ENCODE measurements around the gene KCNIP1.

KCNIP1 gene

GRCh38 chr5:170533383-170533782, 29.6 kb downstream of the KCNIP1 start:
- no peak for DNase-seq (ENCODE audit: low read depth)
- H3K4me3 ChIP-seq (ENCODE audit: low read depth, low read length) = no peak overlapping the region
- TF ChIP-seq POLR2A (IDR thresholded peaks at IDR 0.05; ENCODE audit: extremely low read depth, insufficient read length) (no peak), MAX (IDR thresholded peaks at IDR 0.05; ENCODE audit: low read depth, low read length) (no peak), MYC (IDR thresholded peaks at IDR 0.05; ENCODE audit: low read depth, low read length) (no peak)
- TF ChIP-seq, protein P1, sequence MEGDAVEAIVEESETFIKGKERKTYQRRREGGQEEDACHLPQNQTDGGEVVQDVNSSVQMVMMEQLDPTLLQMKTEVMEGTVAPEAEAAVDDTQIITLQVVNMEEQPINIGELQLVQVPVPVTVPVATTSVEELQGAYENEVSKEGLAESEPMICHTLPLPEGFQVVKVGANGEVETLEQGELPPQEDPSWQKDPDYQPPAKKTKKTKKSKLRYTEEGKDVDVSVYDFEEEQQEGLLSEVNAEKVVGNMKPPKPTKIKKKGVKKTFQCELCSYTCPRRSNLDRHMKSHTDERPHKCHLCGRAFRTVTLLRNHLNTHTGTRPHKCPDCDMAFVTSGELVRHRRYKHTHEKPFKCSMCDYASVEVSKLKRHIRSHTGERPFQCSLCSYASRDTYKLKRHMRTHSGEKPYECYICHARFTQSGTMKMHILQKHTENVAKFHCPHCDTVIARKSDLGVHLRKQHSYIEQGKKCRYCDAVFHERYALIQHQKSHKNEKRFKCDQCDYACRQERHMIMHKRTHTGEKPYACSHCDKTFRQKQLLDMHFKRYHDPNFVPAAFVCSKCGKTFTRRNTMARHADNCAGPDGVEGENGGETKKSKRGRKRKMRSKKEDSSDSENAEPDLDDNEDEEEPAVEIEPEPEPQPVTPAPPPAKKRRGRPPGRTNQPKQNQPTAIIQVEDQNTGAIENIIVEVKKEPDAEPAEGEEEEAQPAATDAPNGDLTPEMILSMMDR (IDR thresholded peaks at IDR 0.05; ENCODE audit: low read depth, low read length) = no peak

GRCh38 chr5:170534177-170534576, 30.4 kb downstream of the KCNIP1 start:
- DNase-seq (ENCODE audit: low read depth) = no peak
- no peak overlapping the region for H3K4me3 ChIP-seq (ENCODE audit: low read depth, low read length)
- TF ChIP-seq POLR2A (IDR thresholded peaks at IDR 0.05; ENCODE audit: extremely low read depth, insufficient read length) (no peak), MYC (IDR thresholded peaks at IDR 0.05; ENCODE audit: low read depth, low read length) (no peak)
- TF ChIP-seq, protein P1 (IDR thresholded peaks at IDR 0.05; ENCODE audit: low read depth, low read length) = no peak

DNA sequence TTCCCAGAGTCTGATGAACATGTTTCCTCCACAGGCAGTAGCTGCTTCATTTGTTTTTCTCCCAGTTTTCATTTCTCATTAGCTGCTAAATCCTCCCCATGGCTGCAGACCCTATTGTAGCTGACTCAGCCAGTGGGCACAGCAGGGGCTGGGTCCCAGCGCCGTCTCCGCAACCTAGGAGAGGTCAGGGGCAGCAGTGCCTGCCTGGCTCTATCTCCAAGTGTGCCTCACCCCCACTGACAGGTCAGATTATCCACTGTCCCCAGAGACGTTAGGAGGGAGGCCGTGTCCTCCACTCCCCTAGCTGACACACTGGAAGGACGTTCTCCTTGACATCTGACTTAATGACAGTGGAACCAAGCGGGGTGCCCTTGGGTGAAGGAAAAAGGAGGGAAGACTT, 31.1 kb downstream of the KCNIP1 start:
- no peak overlapping the region for H3K4me3 ChIP-seq (ENCODE audit: low read depth, low read length)
- TF ChIP-seq, protein P1 (IDR thresholded peaks at IDR 0.05; ENCODE audit: low read depth, low read length) = no peak
- TF ChIP-seq POLR2A (IDR thresholded peaks at IDR 0.05; ENCODE audit: extremely low read depth, insufficient read length) (no peak), MAX (IDR thresholded peaks at IDR 0.05; ENCODE audit: low read depth, low read length) (no peak), MYC (IDR thresholded peaks at IDR 0.05; ENCODE audit: low read depth, low read length) (no peak)
- no peak for DNase-seq (ENCODE audit: low read depth)

DNA sequence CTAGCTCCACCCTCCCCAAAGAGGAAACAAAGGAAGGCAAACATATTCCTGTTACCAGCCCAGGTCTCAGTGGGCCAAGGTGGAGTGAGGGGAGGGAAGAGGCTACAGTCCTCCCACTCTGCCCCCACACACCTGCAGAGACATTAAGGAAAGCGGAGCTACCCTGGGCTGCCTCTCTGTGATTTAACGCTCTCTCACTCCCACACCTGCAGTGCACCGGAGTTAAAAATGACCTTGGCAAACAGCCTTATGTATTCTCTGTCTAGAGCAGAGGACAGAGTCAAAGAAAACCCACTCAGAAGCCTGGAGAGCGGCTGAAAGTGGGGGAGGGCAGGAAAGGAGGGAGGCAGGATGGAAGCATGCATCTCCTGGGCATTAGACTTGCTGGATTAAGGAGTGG, 32.7 kb downstream of the KCNIP1 start:
- TF ChIP-seq MAX (IDR thresholded peaks at IDR 0.05; ENCODE audit: low read depth, low read length) (no peak), MYC (IDR thresholded peaks at IDR 0.05; ENCODE audit: low read depth, low read length) (no peak), POLR2A (IDR thresholded peaks at IDR 0.05; ENCODE audit: extremely low read depth, insufficient read length) (no peak)
- TF ChIP-seq, protein P1 (IDR thresholded peaks at IDR 0.05; ENCODE audit: low read depth, low read length) = no peak
- H3K4me3 ChIP-seq (ENCODE audit: low read depth, low read length) = no peak overlapping the region
- no peak for DNase-seq (ENCODE audit: low read depth)

DNA sequence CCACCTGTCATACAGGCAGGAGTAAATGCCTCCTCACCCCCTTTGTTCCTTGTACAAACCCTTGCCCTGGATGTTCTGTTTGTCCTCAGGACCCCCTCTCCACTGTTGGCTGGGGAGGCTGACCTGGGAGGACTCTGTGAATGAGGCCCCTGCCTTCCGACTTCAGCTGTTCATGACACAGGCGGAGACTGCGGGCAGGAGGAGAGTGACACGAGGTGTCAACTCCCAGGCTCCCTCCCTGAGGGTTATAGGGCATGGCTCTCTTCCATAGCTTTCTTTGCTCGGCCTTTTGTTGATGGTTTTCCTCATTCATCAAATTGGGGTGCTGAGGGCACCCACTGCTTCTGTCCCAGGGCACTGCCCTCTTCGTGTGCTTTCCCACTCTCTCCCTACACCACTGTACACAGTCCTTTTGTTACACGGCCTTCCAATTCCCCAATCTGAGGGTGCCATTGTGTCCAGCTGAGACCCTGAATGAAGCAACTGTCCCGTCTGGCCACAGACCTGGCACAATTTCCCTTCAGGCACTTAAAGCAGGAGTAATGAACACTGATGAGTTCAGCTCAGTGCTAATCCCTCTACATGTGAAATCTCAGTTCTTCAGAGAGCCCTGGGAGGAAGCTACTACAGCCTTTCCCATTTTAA, 33.8 kb downstream of the KCNIP1 start:
- no peak for DNase-seq (ENCODE audit: low read depth)
- TF ChIP-seq MAX (IDR thresholded peaks at IDR 0.05; ENCODE audit: low read depth, low read length) = no peak
- TF ChIP-seq POLR2A (IDR thresholded peaks at IDR 0.05; ENCODE audit: extremely low read depth, insufficient read length) = no peak
- TF ChIP-seq MYC (IDR thresholded peaks at IDR 0.05; ENCODE audit: low read depth, low read length) = no peak
- TF ChIP-seq, protein P1 (IDR thresholded peaks at IDR 0.05; ENCODE audit: low read depth, low read length) = no peak
- H3K4me3 ChIP-seq (ENCODE audit: low read depth, low read length) = no peak overlapping the region

- no peak for DNase-seq (ENCODE audit: low read depth)
- H3K4me3 ChIP-seq (ENCODE audit: low read depth, low read length) = no peak overlapping the region
- TF ChIP-seq MYC (IDR thresholded peaks at IDR 0.05; ENCODE audit: low read depth, low read length) (no peak), MAX (IDR thresholded peaks at IDR 0.05; ENCODE audit: low read depth, low read length) (no peak), POLR2A (IDR thresholded peaks at IDR 0.05; ENCODE audit: extremely low read depth, insufficient read length) (no peak)
- TF ChIP-seq, protein P1 (IDR thresholded peaks at IDR 0.05; ENCODE audit: low read depth, low read length) = no peak
These were observed 34.3 kb downstream of the KCNIP1 start for GRCh38 chr5:170538096-170538465.

Data from NB4 (cell line).